Left ventricle myocardium inferior (tissue), 1 donor: ENCODE measurements around the gene IKBKE. TPM values are rescaled to one million over a fixed set of nuclear protein-coding genes. Genes with fewer than 3 reads are reported as not detected.

Source experiments
- DNase-seq: peaks from one replicate; pipeline ENCODE4 v3.0.0-alpha.2; 2020
- H3K27ac ChIP-seq: fragments of 200-600 bp; replicated peaks from 2 replicates; pipeline ENCODE4 v1.8.0; 2021
- H3K27me3 ChIP-seq: fragments of 200-600 bp; 2 replicates; pipeline ENCODE4 v1.8.0; 2021; ENCODE audit warnings: low read depth
- H3K36me3 ChIP-seq: fragments of 200-600 bp; 2 replicates; pipeline ENCODE4 v1.8.0; 2021
- H3K4me1 ChIP-seq: fragments of 200-600 bp; 2 replicates; pipeline ENCODE4 v1.8.0; 2021
- H3K4me3 ChIP-seq: fragments of 200-600 bp; 2 replicates; pipeline ENCODE4 v1.8.0; 2021; ENCODE audit warnings: mild to moderate bottlenecking, moderate library complexity
- H3K9me3 ChIP-seq: fragments of 200-600 bp; replicated peaks from 2 replicates; pipeline ENCODE4 v1.8.0; 2021
- CTCF ChIP-seq: fragments of 200-600 bp; IDR thresholded peaks from 2 replicates; pipeline ENCODE4 v1.8.0; 2021; ENCODE audit warnings: antibody characterized with exemption, mild to moderate bottlenecking, borderline replicate concordance
- intact Hi-C: fragments of 100-400 bp; cut with micrococcal nuclease; formaldehyde crosslinking; loops from one replicate; pipeline ENCODE4 v1.11.0; 2022
- total RNA-seq: library from RNA; stranded (reverse); fragmentation: NEBNext Ultra II Directional; extraction: Animal tissue kit (Norgen Biotek cat#: 25700); gene quantifications from one replicate; pipeline ENCODE4 v1.2.1, GENCODE V29; 2021
- donor health status: DM: no; HTN: yes; CAD: no; lungs with severe emphysema.

The IKBKE gene
- total RNA-seq, 1 donor from 2014 or later: 0.80 TPM

- DNase-seq: no peak
- Histone ChIP-seq H3K27ac (no peak overlapping the region), H3K36me3 (peaks cover 70% of the 10 kb centered on the region), H3K27me3 (no peaks in the 10 kb centered on the region), H3K9me3 (no peaks in the 10 kb centered on the region), H3K4me3 (no peak overlapping the region), H3K4me1 (peaks cover 23% of the 10 kb centered on the region)
- intact Hi-C loops: no loop called here
- no peak for TF ChIP-seq CTCF
Measured at GRCh38 chr1:206442101-206442500, 28.2 kb upstream of the IKBKE start.

- Histone ChIP-seq H3K36me3 (peaks cover 55% of the 10 kb centered on the region), H3K4me3 (no peak overlapping the region), H3K9me3 (no peaks in the 10 kb centered on the region), H3K27ac (peak overlapping the region; percentile 65), H3K27me3 (no peaks in the 10 kb centered on the region), H3K4me1 (peaks cover 26% of the 10 kb centered on the region)
- peak; percentile 60 for DNase-seq
- intact Hi-C loops: no loop called here
- TF ChIP-seq CTCF: no peak
Measured at GRCh38 chr1:206445116-206445515, 25.2 kb upstream of the IKBKE start.

- H3K27ac ChIP-seq: peak overlapping the region; percentile 65
- peaks cover 55% of the 10 kb centered on the region for H3K36me3 ChIP-seq
Measured at GRCh38 chr1:206445911-206446356, 24.3 kb upstream of the IKBKE start.

GRCh38 chr1:206446688-206447421, 23.4 kb upstream of the IKBKE start:
- TF ChIP-seq CTCF: no peak
- Histone ChIP-seq H3K27me3 (no peaks in the 10 kb centered on the region), H3K4me3 (no peak overlapping the region), H3K27ac (no peak overlapping the region), H3K4me1 (peaks cover 26% of the 10 kb centered on the region), H3K9me3 (no peaks in the 10 kb centered on the region), H3K36me3 (peaks cover 55% of the 10 kb centered on the region)
- intact Hi-C loops: no loop called here
- DNase-seq: no peak

More at GRCh38 chr1:206445911-206446356, 24.3 kb upstream of the IKBKE start:
- Histone ChIP-seq H3K4me1 (peaks cover 26% of the 10 kb centered on the region), H3K9me3 (no peaks in the 10 kb centered on the region), H3K4me3 (no peak overlapping the region), H3K27me3 (no peaks in the 10 kb centered on the region)
- DNase-seq: no peak
- intact Hi-C loops: no loop called here
- TF ChIP-seq CTCF: no peak

- DNase-seq: no peak
- TF ChIP-seq CTCF: no peak
- intact Hi-C loops: no loop called here
Measured at GRCh38 chr1:206447422-206447765, 22.9 kb upstream of the IKBKE start.

More at GRCh38 chr1:206447422-206447765, 22.9 kb upstream of the IKBKE start:
- peaks cover 53% of the 10 kb centered on the region for H3K36me3 ChIP-seq
- H3K4me3 ChIP-seq: no peak overlapping the region
- no peaks in the 10 kb centered on the region for H3K9me3 ChIP-seq
- no peaks in the 10 kb centered on the region for H3K27me3 ChIP-seq
- H3K27ac ChIP-seq: no peak overlapping the region
- peaks cover 26% of the 10 kb centered on the region for H3K4me1 ChIP-seq
